ENCODE results near the gene RAPGEF4.

Gene RAPGEF4

DNA sequence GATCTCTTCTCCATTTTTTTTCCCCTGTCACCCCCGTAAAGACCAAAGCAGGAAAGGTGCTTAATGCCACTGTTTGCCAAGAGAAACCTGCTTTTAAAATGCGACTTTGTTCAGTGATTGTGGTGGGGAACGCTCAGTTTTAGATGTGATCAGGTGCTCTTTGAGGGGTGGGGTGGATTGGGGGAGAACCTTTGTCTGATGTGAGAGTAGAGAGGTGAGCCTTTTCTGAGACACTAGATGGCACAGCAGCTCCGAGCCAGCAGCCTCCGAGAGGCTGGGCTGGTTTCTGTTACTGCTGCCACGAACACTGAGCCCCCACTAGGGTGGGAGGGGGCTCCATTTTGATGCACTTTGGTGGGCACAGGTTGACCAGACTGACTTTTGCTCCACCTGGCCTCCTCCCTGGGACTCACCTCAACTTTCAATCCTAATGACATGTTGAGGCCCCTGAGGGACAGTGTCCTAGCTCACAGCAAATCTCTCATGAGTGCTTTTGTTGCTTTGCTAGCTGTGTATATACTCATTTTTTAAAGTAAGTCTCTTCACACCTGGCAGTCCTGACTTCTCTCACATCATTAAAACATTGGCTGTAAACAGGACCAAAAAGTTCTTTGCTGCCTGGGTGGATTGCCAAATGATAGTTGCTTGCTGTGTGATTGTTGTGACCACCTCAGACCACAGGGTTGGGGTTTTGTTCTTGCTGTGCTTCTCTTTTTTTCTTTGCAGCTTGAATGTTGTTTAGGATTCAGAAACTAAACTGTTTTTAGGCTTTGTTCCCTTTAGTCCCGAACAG, 241.8 kb downstream of the RAPGEF4 start:
- no peak for TF ChIP-seq CTCF (IDR thresholded peaks at IDR 0.05; ENCODE audit: low read depth, low read length, missing control alignments)
- DNase-seq (ENCODE audit: extremely low read depth, low read depth), result no peak
- no peak overlapping the region for H3K4me3 ChIP-seq (replicated peaks; ENCODE audit: low read depth, low read length)

DNA sequence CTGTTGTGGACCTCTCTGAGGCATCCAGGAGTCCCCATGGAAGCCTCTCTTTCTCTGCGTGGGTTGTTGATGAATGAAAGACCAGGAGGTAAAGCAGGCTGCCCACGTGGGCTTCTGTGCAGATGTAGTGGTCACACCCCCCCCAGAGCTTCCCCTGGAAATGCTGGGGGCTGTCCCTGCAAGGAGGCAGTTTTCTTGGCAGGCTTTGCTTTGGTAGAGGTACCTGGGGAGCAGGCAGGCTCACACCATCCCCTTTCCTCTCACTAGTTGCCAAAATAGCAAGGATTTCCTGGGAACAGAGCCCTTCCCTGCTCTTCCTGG, 242.4 kb downstream of the RAPGEF4 start:
- DNase-seq (ENCODE audit: extremely low read depth, low read depth), result no peak
- no peak overlapping the region for H3K4me3 ChIP-seq (replicated peaks; ENCODE audit: low read depth, low read length)
- no peak for TF ChIP-seq CTCF (IDR thresholded peaks at IDR 0.05; ENCODE audit: low read depth, low read length, missing control alignments)

GRCh38 chr2:172985139-172985892, 249.7 kb downstream of the RAPGEF4 start:
- H3K4me3 ChIP-seq (replicated peaks; ENCODE audit: low read depth, low read length), result no peak overlapping the region
- no peak for DNase-seq (ENCODE audit: extremely low read depth, low read depth)
- no peak for TF ChIP-seq CTCF (IDR thresholded peaks at IDR 0.05; ENCODE audit: low read depth, low read length, missing control alignments)

DNA sequence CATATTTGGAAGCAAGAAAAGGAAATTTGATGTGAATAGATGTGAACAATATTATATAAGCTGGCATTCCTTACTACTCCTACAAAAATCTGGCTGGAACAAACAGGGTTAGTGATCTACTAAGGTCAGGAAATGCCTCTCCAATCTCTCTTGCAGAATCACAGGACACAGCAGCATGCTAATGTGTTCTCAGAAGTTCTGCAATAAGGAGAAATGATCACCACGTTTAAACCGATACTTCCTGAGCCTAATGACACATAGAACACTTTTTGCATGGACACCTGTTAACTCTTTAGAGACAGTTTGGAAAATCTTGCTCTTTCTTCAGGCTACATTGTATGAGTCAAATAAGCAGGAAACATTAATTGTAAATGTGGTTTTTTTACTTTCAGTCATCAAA, 250.4 kb downstream of the RAPGEF4 start:
- TF ChIP-seq CTCF (IDR thresholded peaks at IDR 0.05; ENCODE audit: low read depth, low read length, missing control alignments), result no peak
- no peak for DNase-seq (ENCODE audit: extremely low read depth, low read depth)
- no peak overlapping the region for H3K4me3 ChIP-seq (replicated peaks; ENCODE audit: low read depth, low read length)

DNA sequence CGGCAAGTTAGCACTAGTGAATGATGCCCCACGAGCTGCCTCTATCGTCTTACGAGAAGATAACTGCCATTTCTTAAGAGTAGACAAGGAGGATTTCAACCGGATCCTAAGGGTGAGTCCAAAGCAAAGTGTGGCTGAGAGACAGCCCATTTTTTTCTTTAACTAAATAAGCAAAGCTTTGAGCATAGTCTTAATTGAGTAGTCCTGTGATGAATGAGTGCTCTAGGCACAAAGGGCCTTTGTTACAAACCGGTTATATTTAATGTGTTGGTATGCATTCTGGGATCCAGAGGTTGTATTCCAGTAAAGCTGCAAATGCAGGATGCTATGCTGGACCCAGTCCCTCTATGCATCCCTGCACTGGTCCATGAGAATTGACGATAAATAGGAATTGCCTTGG, 253.1 kb downstream of the RAPGEF4 start:
- no peak for DNase-seq (ENCODE audit: extremely low read depth, low read depth)
- TF ChIP-seq CTCF (IDR thresholded peaks at IDR 0.05; ENCODE audit: low read depth, low read length, missing control alignments), result no peak

DNA sequence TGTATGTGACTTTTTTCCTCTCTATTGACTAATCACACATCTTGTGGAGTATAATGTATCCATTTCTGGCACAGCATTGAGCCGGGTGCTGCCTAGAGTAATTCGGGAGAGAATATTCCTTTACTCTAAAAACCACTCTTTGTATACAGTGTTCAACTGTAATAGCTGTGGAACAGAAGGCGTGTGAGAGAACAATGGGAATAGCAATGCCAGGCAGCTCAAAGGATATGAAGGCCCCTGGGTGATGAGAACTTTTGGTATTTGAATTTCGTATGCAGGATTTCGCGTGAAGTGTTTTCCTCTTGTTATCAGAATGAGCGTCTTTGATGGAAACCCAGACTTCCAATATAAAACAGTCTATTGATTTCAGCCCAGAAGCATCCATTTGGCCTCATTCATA, 255.4 kb downstream of the RAPGEF4 start:
- no peak for TF ChIP-seq CTCF (IDR thresholded peaks at IDR 0.05; ENCODE audit: low read depth, low read length, missing control alignments)
- H3K4me3 ChIP-seq (replicated peaks; ENCODE audit: low read depth, low read length), result no peak overlapping the region
- DNase-seq (ENCODE audit: extremely low read depth, low read depth), result no peak

More for the DNA sequence above, 253.1 kb downstream of the RAPGEF4 start:
- no peak overlapping the region for H3K4me3 ChIP-seq (replicated peaks; ENCODE audit: low read depth, low read length)

Measured in HFF-Myc (cell line).